Neural progenitor cell (in vitro differentiated cells): ENCODE measurements around the gene KRTAP9-9.

Source experiments
- CTCF ChIP-seq: fragments of 200-600 bp; sonication (generic); IDR thresholded peaks from 2 replicates; pipeline ENCODE4 v1.5.1; 2017; ENCODE audit warnings: antibody characterized with exemption, mild to moderate bottlenecking
- EZH2 ChIP-seq: fragments of 200-600 bp; sonication (generic); IDR thresholded peaks from 2 replicates; pipeline ENCODE4 v1.6.1; 2017; ENCODE audit warnings: antibody characterized with exemption, mild to moderate bottlenecking, moderate library complexity

- TF ChIP-seq CTCF (no peak), EZH2 (no peak)
Observed at GRCh38 chr17:41304091-41304490, 48.9 kb downstream of the KRTAP9-9 start.
